OCI-LY3 (cell line): ENCODE results near the gene SMC3.

Experiments
- CTCF ChIP-seq: fragments of 200-600, 300-600 bp; sonication (generic); IDR thresholded peaks from 2 replicates; pipeline ENCODE4 v1.5.1; 2014; ENCODE audit warnings: antibody characterized with exemption, low read length, low read depth
- EZH2phosphoT487 ChIP-seq: fragments of 200-600 bp; shearing (Covaris generic); IDR thresholded peaks from 2 replicates; pipeline ENCODE4 v1.6.1; 2018; ENCODE audit warnings: antibody characterized with exemption, mixed run types, low read depth

DNA sequence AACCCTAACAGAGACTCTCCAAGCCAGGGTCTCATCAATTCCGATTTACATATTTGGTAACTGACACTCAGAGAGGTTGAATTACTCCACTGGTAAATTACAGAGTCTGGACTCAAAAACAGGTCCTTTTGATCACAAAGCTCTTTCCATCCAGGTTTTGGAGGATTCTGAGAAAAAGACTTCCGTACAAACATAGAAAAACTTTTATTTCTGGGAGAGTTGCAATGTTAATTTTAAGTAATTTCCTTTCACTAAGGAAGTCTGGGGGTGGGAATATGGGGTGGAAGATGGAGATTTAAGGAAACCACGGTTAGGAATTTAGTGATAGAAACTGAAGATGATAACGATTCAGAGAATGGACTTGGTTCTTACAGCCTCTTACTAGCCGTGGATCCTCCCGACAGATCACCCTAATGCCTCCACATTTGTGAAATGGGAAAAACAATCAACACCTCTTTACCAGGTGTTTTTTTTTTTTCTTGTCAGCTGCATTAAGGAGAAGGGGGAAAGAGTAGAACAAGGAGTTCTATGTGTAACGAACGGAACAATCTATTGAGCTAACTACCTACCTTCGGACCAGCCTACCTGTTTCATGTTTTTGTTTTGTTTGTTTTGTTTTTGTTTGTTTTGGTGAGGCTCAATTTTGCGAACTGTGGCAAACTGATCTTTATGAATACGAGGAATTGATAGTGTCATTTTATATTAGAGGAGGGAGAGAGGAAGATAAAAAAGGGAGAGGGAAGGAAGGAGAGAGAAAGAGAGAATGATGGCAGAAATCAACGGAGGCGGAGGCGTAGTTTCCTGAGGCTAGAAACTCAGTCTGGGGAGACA, 74.9 kb downstream of the SMC3 start:
- TF ChIP-seq CTCF (no peak), EZH2phosphoT487 (no peak)
